SK-N-SH treated with all-trans-retinoic acid at 6 μM for 48 hours (cell line): Measurements from ENCODE around the gene COX14.

Experiments used
- ESRRG ChIP-seq: fragments of 250-450 bp; sonication (Bioruptor Pico); IDR thresholded peaks from 2 replicates; pipeline ENCODE4 v1.6.1; 2021; ENCODE audit warnings: mild to moderate bottlenecking
- GLIS3 ChIP-seq: fragments of 250-450 bp; sonication (Bioruptor Pico); IDR thresholded peaks from 2 replicates; pipeline ENCODE4 v1.5.0; 2020; ENCODE audit warnings: mild to moderate bottlenecking, moderate library complexity
- PATZ1 ChIP-seq: fragments of 250-450 bp; sonication (Bioruptor Pico); IDR thresholded peaks from 2 replicates; pipeline ENCODE4 v1.8.0; 2020; ENCODE audit warnings: mild to moderate bottlenecking, moderate library complexity, borderline replicate concordance
- ZC3H10 ChIP-seq: fragments of 250-450 bp; sonication (Bioruptor Pico); IDR thresholded peaks from 2 replicates; pipeline ENCODE4 v1.5.1; 2021; ENCODE audit warnings: mild to moderate bottlenecking, moderate library complexity

GRCh38 chr12:50162230-50162629, 50.2 kb downstream of the COX14 start:
- TF ChIP-seq PATZ1 (CRISPR knock-in tag) = no peak
- no peak for TF ChIP-seq GLIS3 (CRISPR knock-in tag)
- TF ChIP-seq ZC3H10 (CRISPR knock-in tag) = no peak
- TF ChIP-seq ESRRG = no peak
